ENCODE measurements around the gene TRABD2B. TPM values are rescaled to one million over a fixed set of nuclear protein-coding genes. Genes with fewer than 3 reads are reported as not detected.

TRABD2B gene
- 1.6 and 6.8 TPM in 2 replicates for total RNA-seq

- peak; percentile 69 for DNase-seq (ENCODE audit: low read depth)
These were observed at the start of gene TRABD2B for GRCh38 chr1:47997289-47998200. Gene TRABD2B, minus strand, starts transcription at chr1:47997385.

GRCh38 chr1:48044311-48044710 is 47.1 kb upstream of the TRABD2B start:
- DNase-seq (ENCODE audit: low read depth): no peak

- DNase-seq (ENCODE audit: low read depth): no peak
These were observed 46.4 kb upstream of the TRABD2B start for GRCh38 chr1:48043622-48044021.

GRCh38 chr1:48040154-48040553 is 43.0 kb upstream of the TRABD2B start:
- DNase-seq (ENCODE audit: low read depth): no peak

GRCh38 chr1:48039088-48040054 is 42.2 kb upstream of the TRABD2B start:
- peak; percentile 74 for DNase-seq (ENCODE audit: low read depth)

- DNase-seq (ENCODE audit: low read depth): no peak
These were observed 41.1 kb upstream of the TRABD2B start for GRCh38 chr1:48038270-48038767.

GRCh38 chr1:48036710-48037355 is 39.6 kb upstream of the TRABD2B start:
- peak; percentile 99 for DNase-seq (ENCODE audit: low read depth)

- no peak for DNase-seq (ENCODE audit: low read depth)
These were observed 38.4 kb upstream of the TRABD2B start for GRCh38 chr1:48035371-48036141.

GRCh38 chr1:48033495-48034045 is 36.4 kb upstream of the TRABD2B start:
- DNase-seq (ENCODE audit: low read depth): no peak

GRCh38 chr1:48031676-48032075 is 34.5 kb upstream of the TRABD2B start:
- peak; percentile 75 for DNase-seq (ENCODE audit: low read depth)

GRCh38 chr1:48030696-48031365 is 33.6 kb upstream of the TRABD2B start:
- DNase-seq (ENCODE audit: low read depth): no peak

GRCh38 chr1:48030211-48030610 is 33.0 kb upstream of the TRABD2B start:
- DNase-seq (ENCODE audit: low read depth): no peak

GRCh38 chr1:48028218-48029069 is 31.3 kb upstream of the TRABD2B start:
- no peak for DNase-seq (ENCODE audit: low read depth)

GRCh38 chr1:48027533-48027835 is 30.3 kb upstream of the TRABD2B start:
- no peak for DNase-seq (ENCODE audit: low read depth)

- DNase-seq (ENCODE audit: low read depth): no peak
These were observed 29.7 kb upstream of the TRABD2B start for GRCh38 chr1:48026701-48027532.

- peak; percentile 99 for DNase-seq (ENCODE audit: low read depth)
These were observed 29.1 kb upstream of the TRABD2B start for GRCh38 chr1:48026275-48026674.

GRCh38 chr1:48025076-48025475 is 27.9 kb upstream of the TRABD2B start:
- no peak for DNase-seq (ENCODE audit: low read depth)

GRCh38 chr1:48023488-48023887 is 26.3 kb upstream of the TRABD2B start:
- DNase-seq (ENCODE audit: low read depth): no peak
